RCC 7860 (cell line): ENCODE data around the gene BIN1.
A peak's percentile ranks its signal among the peaks of the same experiment; 100 is the strongest.

Experiments
- DNase-seq: peaks from one replicate; pipeline ENCODE4 v3.0.0-alpha.2; 2015; ENCODE audit warnings: low spot score
- FAIRE-seq: peaks from 2 replicates; lab custom pipeline; 2012; peaks lifted over from hg19 to GRCh38; lab: Jason Lieb, UNC

The BIN1 gene

DNA sequence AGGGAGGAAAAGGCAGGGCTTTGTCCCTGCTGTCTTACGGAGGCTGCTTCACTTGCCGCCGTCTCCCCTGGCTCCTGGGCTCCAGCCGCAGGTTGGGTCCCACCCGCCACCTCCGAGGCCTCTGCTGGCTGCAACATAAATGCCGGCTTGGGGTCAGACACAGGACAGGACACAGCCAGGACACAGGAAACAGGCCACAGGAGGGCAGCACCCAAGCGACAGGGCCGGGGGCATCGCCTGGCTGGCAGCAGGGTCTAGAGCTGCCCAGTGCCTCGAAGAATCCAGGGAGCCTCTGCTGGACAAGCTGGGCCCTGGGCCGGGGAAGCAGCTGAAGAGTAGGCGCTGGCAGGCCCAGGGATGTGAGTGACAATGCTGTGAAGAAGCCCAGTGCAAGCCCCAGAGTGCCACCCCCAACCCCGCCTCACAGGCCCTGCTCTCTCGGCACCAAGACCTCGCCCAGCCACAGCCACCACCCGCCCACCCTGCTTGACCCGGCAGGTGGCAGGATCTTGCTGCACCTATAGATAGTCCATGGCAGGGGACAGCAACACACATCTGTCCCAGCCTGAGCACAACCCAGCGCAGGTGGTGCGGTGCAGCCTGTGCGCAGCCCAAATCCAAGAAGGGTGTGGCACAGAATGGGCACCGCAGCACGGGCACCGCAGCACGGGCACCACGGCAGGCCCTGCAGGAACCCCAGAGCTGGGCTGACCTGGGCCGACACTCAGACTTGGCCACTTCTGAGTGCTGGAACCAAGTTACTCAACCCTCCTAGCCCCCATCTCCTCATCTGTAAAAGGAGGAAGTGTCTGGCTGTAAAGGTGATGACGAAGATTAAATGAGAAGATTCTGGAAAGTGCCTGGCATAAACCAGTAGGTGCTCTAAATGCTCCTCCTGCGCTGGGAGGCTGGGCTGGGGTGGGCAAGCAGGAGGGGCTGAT is 55.6 kb downstream of the BIN1 start:
- no peak for DNase-seq
- no peak for FAIRE-seq

DNA sequence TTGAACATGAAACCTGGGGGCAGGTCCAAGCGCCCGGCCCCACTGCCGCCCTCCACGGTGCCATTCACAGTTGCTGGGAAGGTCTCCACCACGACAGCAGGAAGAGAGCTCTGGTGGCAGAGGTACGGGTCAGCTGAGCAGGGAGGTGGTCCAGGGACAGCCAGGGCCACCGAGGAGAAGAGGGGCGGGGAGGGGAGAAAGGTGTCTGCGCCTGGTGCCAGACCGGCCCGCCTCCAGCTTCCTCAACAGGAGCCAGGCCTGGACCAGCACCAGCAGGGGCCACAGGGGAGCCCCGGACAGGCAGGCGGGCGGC is 56.2 kb downstream of the BIN1 start:
- no peak for FAIRE-seq

DNA sequence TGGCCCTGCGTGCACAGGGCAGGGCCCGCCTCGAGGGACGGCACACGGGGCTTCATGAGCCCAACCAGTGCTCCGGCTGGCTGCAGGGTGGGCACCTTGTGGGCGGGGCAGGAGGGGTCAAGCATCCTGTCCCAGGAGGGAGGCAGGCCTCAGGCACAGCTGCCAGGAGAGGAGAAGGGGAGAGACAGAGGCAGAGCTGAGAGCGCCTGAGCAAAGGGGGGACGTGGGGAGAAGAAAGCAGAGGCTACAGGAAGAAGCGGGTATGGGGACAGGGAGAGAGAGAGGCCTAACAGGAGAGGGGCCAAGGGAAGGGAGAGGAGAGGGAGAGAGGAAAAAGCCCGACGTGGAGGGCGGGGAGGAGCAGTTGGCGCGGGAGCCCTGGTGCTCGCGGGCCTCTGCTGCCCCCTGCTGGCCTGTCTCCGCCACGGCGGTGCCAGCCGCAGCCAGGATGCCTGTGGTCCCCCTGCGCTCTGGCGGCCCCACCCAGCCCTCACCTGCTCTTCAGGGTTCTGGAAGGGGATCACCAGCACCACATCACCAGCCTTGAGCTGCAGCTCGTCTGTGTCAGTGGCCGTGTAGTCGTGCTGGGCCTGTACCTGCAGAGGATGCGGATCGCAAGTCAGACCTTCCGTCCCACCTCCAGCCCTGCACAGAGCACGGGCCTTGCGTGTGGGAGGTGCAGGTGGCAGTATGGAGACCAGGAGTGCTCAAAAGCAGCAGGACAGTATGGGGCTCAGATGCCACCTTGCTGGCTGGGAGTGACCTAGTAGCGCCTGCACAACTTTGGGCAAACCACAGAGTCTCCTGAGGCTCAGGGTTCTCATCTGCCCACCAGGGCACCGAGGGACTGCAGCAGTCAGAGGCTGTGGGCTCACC is 56.8 kb downstream of the BIN1 start:
- DNase-seq: peak; percentile 14
- no peak for FAIRE-seq

More for the DNA sequence above, 56.2 kb downstream of the BIN1 start:
- DNase-seq: no peak

DNA sequence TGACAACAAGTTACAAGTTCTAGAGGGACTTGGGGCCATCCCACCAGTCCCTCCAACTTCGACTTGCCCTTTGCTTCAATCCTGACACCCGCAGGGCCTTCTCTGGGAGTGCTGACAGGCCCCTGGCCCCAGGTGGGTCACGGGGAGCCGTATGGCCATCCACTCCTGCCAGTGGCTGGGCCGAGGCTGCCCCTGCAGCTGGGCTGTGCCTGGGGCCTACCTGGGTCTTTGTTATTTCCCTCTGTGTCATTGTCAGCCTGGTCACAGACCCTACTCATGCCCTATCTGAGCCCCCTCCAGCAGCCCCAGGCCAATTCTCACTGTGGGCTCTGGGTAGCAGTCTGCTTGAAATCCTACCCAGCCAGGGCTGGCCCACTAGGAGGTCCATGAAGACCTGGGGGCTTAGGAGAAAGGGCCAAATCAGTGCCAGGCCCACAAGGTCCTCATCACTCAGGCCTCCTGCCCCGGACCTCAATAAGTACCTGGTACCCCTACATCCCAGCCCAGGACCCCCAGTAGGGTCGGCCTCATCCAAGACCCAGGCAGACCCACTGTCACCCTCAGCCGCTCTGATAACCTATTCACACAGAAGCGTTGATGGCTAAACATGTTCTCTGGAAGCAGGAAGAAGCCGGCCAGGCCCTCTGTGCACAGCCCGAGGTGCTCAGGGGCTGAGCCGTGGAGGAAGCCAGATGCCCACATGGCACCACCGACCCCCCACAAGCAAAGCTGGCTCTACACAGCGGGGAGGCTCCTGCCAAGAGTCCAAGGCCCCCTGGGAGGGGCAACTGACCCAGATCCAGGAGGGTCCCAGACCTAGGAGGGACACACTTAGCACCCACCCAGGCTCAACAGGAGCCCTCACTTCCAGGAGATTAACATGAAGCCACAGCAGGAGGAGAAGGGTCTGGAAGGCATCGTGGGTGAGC is 57.7 kb downstream of the BIN1 start:
- no peak for FAIRE-seq
- DNase-seq: no peak

DNA sequence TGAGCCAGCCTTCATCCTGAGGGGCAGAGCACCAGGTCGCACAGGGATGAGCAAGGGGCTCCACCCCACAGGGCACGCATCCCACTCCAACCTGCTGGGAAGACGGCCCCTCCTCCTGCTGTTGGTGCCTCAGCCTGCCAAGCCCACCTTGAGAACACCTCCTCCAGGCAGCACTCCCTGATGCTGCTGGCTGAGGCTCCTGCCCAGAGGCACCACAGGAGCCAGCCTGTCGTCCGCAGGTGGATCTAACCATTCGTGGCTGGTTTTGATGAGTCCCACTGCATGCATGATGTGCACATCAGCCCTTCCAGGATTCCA is 58.4 kb downstream of the BIN1 start:
- FAIRE-seq: no peak
- DNase-seq: no peak

DNA sequence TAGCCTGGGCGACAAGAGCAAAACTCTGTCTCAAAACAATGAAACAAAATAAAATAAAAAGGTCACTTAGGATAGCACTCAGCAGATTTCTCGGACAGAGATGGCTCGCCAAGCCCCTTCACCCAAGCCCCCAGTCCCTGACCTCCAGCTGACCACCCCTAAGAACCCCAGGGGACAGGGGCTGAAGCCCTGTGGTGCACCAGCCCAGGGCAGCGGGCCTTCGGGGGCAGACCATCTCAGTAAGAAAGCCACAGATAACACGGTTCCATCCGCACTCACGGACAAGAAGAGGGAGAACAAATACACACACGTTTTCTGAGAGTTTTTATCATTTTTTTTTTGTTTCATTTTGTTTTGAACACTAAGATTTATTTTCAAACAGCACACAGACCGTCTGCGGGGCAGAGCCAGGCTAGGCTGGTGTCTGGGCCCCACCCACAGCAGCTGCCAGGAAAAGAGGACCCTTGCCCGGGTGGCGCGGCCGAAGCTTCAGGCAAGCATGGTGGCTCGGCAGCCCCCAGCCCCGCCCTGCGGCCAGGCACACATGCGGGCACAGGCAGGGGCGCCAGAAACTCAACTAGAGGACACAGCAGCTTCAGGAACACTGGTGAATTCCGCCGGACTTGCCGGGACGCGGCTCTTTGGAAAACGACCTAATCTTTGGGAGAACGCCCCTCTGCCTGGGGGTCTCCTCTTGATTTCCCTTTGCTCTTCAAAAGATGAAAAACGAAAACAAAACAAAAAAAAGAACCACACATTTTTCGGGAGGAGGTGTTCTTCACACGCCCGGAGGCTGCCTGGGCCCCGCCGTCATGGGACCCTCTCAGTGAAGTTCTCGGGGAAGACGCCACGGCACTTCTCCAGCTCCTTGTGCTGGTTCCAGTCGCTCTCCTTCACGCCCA is 59.0 kb downstream of the BIN1 start:
- DNase-seq: no peak
- FAIRE-seq: no peak

DNA sequence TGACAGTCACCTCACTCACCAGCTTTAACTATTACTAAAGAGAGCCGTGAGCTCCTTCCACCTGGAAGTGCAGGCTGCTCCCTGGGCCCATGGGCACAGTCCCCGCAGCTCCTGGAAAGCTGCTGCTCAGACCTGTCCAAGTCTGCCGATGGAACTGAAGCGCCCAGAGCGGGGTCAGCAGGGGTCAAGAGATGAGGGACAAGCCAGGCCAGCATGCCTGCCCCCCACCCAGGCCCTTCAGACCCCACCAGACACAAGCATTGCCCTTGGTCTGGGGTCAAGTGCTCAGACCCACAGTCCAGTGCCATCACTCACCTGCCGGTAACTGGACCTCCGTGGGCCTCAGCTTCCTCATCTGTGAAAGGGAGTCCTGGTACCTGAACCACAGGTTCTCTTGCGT is 59.9 kb downstream of the BIN1 start:
- FAIRE-seq: no peak
- no peak for DNase-seq

DNA sequence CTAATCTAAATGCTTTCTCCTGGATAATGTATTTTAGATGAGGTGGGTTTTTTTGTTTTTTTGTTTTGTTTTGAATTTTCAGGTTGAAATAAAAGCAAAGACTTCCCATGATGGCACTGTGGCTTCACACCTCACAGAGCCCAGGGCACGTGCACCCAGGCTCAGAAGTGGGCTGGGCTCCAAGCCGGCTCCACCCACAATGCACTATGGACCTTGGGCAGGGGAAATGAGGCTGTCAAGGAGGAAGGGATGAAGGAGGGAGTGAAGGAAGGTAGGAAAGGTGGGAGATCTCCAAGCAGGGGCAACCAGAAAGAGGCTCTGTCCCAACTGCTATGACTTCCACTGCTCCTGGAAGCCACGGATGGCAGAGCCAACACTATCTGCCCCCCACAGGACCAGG is 60.4 kb downstream of the BIN1 start:
- FAIRE-seq: no peak
- DNase-seq: no peak

DNA sequence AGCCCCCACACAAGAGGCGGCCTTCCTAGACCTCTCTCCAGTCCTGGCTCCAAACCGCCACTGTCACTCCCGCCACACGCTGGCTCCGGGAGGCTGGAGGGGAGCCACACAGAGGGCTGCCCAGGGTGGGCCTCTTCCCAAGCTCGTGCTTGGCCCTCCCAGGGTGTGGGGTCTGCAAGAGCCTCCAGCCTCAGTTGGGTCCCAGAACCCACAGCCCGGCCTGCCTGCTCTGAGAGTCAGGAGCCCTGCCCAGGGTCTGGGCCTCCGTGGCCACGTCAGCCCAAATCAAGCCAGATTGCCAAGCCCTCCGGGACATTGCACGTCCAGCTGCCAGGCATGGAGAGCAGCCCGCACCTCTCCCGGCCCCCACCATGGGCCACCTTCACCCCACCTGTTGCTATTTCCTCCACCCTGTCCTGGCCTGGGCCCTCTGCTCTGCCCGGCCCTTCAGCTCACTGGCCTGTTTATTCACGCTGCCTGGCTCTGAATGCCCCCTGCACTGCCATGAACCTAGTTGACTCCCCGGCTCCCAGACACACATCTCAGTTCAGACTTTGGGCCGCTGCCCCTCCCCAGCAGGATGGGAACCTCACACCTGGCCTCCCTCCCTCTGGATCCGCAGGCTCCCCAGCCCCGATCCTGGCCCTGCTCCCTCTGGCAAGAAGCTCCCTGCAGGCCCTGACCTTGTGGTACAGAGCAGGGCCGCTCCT is 61.0 kb downstream of the BIN1 start:
- FAIRE-seq: no peak
- DNase-seq: no peak

DNA sequence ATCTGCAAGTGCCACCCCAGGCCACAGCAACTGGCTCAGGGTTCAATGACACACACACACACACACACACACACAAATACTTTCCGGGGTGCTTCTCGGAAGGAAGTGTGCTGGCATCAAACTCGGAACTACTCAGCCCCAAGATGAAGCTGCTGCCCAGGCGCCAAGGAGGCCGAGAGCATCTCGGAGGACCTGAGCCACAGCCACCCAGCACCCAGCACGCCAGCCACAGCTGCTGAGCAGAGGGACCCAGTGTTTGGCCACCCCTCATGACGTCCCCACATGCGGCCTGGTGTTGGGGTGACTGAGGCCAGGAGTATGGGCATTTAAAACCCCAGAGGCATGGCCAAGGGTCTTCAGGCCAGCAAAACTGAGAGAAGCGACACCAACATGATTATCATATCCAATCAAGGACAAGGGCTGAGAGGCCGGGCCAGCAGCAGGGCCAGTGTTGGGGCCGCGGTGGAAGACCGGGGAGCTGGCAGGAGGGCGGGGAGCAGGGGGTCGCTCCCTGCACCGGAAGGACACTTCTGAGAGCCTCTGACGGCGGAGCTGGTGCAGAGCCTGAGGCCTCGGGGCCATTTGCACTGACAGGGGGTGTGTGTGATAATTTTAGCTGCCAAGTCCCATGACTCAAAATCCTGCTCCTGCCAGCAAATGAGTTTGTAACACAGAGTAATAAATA is 61.8 kb downstream of the BIN1 start:
- FAIRE-seq (no peak), DNase-seq (no peak)

DNA sequence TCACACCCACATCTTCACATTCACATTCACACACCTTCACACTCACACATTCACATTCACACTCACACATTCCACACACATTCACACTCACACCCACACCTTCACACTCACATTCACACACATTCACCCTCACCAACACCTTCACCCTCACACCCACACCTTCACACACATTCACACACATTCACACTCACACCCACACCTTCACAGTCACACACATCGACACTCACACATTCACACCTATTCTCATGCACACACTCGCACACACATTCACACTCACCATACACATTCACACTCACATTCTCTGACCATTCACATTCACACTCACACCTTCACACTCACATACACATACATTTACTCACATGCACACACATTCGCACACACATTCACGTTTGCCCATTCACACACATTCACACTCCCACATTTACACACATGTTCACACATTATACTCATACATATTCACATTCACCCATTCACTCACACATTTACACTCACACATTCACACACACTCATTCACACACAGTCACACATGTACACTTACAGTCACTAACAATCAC is 62.7 kb downstream of the BIN1 start:
- FAIRE-seq: no peak

DNA sequence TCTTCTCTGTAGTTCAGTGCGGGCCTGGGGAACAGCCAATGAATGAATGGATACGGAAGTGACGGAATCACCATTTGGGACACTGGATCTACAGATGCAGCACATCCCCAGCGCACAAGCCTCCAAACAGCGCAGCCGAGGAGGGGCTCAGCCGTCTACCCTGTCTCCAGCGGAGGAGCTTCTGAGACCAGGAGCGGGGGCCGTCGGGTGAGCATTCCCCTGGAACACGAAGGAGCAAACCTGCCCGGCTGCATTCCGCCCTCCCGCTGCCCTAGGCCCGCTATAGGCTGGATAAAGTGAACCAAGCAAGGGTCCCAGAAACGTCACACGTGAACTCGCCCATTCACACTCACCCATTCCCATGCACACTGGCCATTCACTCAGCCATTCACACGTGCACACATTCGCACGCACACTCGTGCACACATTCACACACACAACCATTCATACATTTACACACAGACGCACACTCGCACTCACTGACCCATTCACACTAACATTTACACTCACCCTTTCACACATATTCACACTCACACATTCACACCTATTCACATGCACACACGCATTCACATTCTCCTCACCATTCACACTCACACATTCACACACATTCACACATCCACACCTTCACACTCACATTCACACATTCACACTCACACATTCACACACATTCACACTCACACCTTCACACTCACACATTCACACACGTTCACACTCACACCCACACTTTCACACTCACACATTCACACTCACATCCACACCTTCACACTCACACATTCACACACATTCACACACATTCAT is 63.4 kb downstream of the BIN1 start:
- FAIRE-seq: no peak
- no peak for DNase-seq

More for the DNA sequence above, 62.7 kb downstream of the BIN1 start:
- DNase-seq: no peak

DNA sequence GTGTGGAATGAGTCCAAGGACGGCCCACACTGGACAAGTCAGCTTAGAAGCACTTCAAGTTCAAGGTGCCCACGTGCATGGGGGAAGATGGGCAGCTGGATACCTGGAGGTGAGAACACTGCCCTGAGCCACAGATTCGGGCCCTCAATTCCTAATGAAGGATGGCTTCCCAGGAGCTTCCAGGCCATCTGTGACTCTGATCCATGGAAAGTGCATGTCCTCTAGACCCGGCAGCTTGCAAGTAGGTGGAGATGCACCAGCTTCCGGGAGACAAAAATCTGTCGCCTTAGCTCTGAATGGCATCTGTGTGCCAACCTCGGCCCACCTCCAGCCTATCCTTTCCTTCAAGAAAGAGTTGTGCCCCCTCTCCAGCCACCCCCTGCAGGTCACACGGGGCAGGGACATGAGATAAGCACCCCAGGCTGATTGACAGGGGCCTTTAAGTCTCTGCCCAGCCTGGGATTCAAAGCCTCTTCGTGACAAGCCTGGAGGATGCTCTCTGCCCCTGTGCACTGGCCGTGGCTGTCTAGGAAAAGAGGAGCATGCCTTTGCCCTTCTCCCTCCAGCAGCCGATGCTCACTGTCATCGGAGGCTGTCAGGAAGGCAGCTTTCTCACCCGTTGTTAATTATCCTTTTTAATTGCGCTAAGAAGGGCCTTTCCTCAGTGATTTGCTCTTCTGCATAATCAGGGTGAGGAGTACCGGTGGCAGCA is 65.5 kb downstream of the BIN1 start:
- FAIRE-seq (no peak), DNase-seq (no peak)

DNA sequence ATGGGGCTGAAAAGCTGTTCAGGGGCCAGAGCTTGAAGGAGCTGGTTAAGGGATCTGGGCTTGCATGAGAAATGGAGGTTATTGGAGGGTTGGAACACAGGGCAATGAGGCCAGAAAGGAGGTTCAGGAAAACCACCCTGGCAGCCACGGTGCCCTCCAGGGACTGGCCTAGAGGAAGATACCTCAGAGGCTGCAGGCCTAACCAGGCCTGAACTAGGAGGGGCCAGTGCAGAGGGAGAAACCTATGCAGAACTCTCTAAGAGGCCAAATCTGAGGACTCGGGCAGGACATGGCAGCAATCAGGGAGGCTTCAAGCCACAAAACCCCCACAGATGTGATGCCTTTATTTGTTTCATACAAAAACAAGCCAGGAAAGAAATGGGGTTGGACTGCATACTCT is 66.8 kb downstream of the BIN1 start:
- no peak for DNase-seq
- no peak for FAIRE-seq

DNA sequence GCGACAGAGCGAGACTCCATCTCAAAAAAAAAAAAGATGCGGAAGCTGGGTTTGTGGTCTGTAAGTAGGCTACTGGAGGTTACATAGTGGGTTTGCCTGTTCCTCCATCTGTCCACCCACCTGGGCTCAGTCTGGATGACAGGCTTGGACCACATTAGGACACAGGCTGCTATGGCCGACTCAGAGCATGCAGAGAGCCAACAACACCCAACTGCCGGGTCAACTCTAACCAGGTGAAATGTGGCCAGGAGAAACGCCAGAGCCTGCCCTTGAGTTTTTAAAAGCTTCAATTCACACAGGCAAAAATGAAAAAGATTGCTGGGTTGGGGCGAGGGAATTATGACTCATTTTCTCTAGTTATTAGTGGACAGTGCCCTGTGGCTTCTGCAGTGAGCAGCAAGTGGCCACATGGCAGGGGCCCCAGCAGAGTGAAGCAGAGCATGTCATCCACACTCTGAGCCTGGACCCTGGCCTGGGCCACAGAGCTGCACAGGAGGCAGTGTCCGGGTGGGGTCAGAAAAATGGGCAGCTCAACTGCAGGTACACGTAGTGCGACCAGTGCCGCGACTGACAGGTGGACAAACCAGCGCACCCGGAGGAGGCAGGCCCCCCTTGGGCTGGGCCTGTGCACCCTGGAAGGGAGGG is 67.4 kb downstream of the BIN1 start:
- FAIRE-seq (no peak), DNase-seq (no peak)

DNA sequence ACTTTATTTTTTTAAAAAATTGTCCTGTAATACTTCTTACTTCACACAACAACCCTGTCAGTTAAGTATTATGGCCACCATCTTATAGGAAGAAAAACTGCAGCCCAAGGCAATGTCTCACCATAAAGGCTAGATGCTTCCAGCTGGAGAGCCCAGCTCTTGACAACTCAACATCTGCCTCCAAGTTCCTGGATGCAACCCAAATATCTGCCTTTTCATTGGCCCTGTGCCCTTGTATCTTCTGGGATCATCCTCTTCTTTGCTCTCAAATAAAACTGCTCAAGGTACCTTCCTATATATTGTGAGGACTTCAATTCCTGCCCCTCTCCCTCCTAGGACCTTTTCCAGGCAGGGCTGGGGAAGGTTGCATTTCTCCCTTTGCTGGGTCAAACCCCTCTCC is 69.5 kb downstream of the BIN1 start:
- DNase-seq: no peak
- FAIRE-seq: no peak
